ENCODE data around the gene EXOC3L1.

Gene EXOC3L1

GRCh38 chr16:67209565-67209964 is 19.6 kb upstream of the EXOC3L1 start:
- no peak for DNase-seq (ENCODE audit: insufficient read length, low spot score)
- FAIRE-seq, result no peak
- no peak for TF ChIP-seq POLR2A (IDR thresholded peaks at IDR 0.05; ENCODE audit: low read depth, low read length)

- TF ChIP-seq POLR2A (IDR thresholded peaks at IDR 0.05; ENCODE audit: low read depth, low read length), result no peak
- DNase-seq (ENCODE audit: insufficient read length, low spot score) (no peak), FAIRE-seq (no peak)
Measured at GRCh38 chr16:67208154-67208896, 18.4 kb upstream of the EXOC3L1 start.

- peak; percentile 89 for DNase-seq (ENCODE audit: insufficient read length, low spot score)
- TF ChIP-seq POLR2A (IDR thresholded peaks at IDR 0.05; ENCODE audit: low read depth, low read length), result no peak
- FAIRE-seq, result no peak
Measured at GRCh38 chr16:67207249-67208091, 17.5 kb upstream of the EXOC3L1 start.

GRCh38 chr16:67206838-67207248 is 16.9 kb upstream of the EXOC3L1 start:
- no peak for TF ChIP-seq POLR2A (IDR thresholded peaks at IDR 0.05; ENCODE audit: low read depth, low read length)
- DNase-seq (ENCODE audit: insufficient read length, low spot score), result peak; percentile 80
- FAIRE-seq, result no peak

GRCh38 chr16:67206129-67206837 is 16.3 kb upstream of the EXOC3L1 start:
- DNase-seq (ENCODE audit: insufficient read length, low spot score), result no peak
- FAIRE-seq, result no peak
- no peak for TF ChIP-seq POLR2A (IDR thresholded peaks at IDR 0.05; ENCODE audit: low read depth, low read length)

GRCh38 chr16:67204076-67204475 is 14.1 kb upstream of the EXOC3L1 start:
- DNase-seq (ENCODE audit: insufficient read length, low spot score), result no peak
- FAIRE-seq, result no peak
- TF ChIP-seq POLR2A (IDR thresholded peaks at IDR 0.05; ENCODE audit: low read depth, low read length), result no peak

GRCh38 chr16:67202956-67203493 is 13.1 kb upstream of the EXOC3L1 start:
- FAIRE-seq (no peak), DNase-seq (ENCODE audit: insufficient read length, low spot score) (no peak)
- TF ChIP-seq POLR2A (IDR thresholded peaks at IDR 0.05; ENCODE audit: low read depth, low read length), result no peak

- DNase-seq (ENCODE audit: insufficient read length, low spot score) (no peak), FAIRE-seq (no peak)
- no peak for TF ChIP-seq POLR2A (IDR thresholded peaks at IDR 0.05; ENCODE audit: low read depth, low read length)
Measured at GRCh38 chr16:67202426-67202825, 12.5 kb upstream of the EXOC3L1 start.

GRCh38 chr16:67201411-67202345 is 11.7 kb upstream of the EXOC3L1 start:
- DNase-seq (ENCODE audit: insufficient read length, low spot score) (no peak), FAIRE-seq (no peak)
- no peak for TF ChIP-seq POLR2A (IDR thresholded peaks at IDR 0.05; ENCODE audit: low read depth, low read length)

GRCh38 chr16:67200491-67200890 is 10.6 kb upstream of the EXOC3L1 start:
- TF ChIP-seq POLR2A (IDR thresholded peaks at IDR 0.05; ENCODE audit: low read depth, low read length), result no peak
- FAIRE-seq, result no peak
- DNase-seq (ENCODE audit: insufficient read length, low spot score), result no peak

- DNase-seq (ENCODE audit: insufficient read length, low spot score), result no peak
Measured at GRCh38 chr16:67199808-67200198, 9.9 kb upstream of the EXOC3L1 start.

GRCh38 chr16:67199011-67199807 is 9.3 kb upstream of the EXOC3L1 start, which contains the start of gene ELMO3:
ELMO3 (plus strand) TSS chr16:67199131; CDS start chr16:67199327, 196 bp downstream.
- no peak for TF ChIP-seq POLR2A (IDR thresholded peaks at IDR 0.05; ENCODE audit: low read depth, low read length)
- FAIRE-seq, result no peak
- no peak for DNase-seq (ENCODE audit: insufficient read length, low spot score)

More at GRCh38 chr16:67199808-67200198, 9.9 kb upstream of the EXOC3L1 start:
- TF ChIP-seq POLR2A (IDR thresholded peaks at IDR 0.05; ENCODE audit: low read depth, low read length), result no peak
- FAIRE-seq, result no peak

Measured in H54 (cell line).